NCI-H2107 treated with DMSO at 0.1 percent for 48 hours (cell line): Measurements from ENCODE around the gene TMEM89.

Experiments
- DNase-seq: peaks from one replicate; lab custom pipeline; 2025; ENCODE audit not compliant: unreplicated experiment; lab: John Stamatoyannopoulos, UW

The TMEM89 gene

GRCh38 chr3:48591886-48592518 is 29.6 kb downstream of the TMEM89 start:
- no peak for DNase-seq

GRCh38 chr3:48591436-48591835 is 30.1 kb downstream of the TMEM89 start:
- DNase-seq: no peak

GRCh38 chr3:48588230-48588629 is 33.3 kb downstream of the TMEM89 start:
- no peak for DNase-seq

DNA sequence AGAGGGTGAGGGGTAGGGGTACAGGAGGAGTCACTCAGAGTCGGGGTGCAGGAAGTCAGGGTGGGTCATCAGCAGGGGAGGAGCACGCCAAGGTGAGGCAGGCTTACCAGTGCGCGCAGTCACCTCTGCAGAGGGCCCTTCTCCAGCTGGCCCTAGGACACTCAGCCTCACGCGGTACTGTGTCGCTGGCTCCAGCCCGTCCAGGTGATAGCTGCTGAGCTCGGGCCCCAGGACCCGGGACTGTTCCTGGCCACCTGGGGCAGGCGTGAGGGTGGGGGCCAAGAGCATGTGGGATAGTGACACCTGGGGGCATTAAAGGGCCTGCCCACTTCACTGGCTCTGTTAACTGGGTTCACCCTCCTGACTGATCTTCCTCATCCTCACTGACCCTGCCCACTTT is 33.9 kb downstream of the TMEM89 start:
- DNase-seq: no peak

DNA sequence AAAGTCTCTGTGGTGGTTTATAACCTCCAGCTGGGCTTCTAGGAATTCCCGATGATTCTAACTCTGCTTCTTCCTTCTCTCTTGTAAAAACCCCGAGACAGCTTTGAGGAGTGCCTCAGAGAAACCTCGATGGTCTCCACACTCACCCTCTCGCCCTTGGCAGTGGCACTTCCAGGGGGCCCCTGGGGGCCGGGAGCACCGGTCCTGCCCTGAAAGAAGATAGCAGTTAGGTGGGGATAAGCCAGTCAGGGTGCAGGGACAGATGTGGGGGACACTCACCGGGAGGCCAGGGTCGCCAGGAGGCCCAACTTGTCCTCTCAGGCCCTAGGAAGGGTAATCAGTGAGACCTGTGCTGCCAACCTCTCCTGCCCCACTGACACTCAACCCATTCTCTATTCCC is 36.2 kb downstream of the TMEM89 start:
- DNase-seq: no peak

- no peak for DNase-seq
Observed at GRCh38 chr3:48584836-48585235, 36.7 kb downstream of the TMEM89 start.

GRCh38 chr3:48581621-48582481 is 39.7 kb downstream of the TMEM89 start:
- DNase-seq: no peak

DNA sequence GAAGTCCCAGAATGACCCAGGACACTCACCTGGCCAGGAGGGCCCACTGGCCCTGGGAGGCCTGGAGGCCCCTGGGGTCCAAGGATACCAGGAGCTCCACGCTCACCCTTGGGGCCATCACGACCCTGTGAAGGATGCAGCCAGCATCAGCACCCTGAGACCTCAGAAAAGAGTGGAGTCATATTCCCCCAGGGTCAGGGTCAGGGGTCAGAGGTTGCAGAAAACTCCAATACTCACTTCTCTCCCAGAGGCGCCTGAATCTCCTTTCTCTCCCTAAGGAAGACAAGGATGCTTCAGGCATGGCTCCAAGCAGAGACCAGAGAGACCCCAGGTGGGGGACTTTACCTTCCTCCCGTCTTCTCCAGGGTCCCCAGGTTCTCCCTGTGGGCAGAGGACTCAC is 44.9 kb downstream of the TMEM89 start:
- DNase-seq: no peak

DNA sequence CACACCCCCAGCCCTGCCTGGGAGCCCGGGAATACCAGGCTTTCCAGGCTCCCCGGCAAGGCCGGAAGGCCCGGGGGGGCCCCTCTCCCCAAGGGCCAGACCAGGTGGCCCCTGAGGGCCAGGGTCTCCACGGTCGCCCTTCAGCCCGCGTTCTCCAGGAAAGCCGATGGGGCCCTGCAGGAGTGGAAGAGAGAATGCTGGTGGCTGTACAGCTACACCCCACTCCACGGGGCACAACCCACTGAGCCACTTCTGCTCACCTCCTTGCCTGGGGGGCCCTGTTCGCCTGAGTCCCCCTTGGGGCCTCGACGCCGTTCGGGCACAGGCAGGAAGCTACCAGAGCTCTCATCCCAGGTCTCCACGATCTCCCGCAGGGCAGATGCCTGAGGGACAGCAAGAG is 46.2 kb downstream of the TMEM89 start:
- DNase-seq: no peak

- DNase-seq: no peak
Observed at GRCh38 chr3:48573973-48574585, 47.5 kb downstream of the TMEM89 start.

- DNase-seq: no peak
Observed at GRCh38 chr3:48572517-48572916, 49.1 kb downstream of the TMEM89 start.

GRCh38 chr3:48571938-48572337 is 49.6 kb downstream of the TMEM89 start:
- no peak for DNase-seq
